Measurements from ENCODE around the gene RPRML.

DNA sequence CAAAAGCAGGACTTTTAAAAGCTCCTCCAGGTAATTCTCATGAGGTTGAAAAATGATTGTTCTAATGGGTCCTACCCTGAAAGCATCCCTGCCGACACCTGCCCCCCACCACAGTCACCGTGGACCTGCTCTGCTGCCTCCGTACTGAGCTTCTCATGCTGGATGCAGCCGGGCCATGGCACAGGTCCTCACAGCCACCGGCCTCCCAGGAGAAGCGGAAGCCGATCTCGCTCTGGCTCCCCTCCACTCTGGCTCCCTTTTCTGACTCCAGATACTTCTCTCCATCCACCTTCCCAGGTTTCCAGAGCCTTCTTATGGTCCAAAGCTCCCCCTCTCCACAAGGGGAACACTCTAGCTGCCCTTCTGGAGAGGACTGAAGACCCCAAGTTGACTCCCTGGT lies 10.2 kb downstream of the RPRML start:
- TF ChIP-seq, protein P1, sequence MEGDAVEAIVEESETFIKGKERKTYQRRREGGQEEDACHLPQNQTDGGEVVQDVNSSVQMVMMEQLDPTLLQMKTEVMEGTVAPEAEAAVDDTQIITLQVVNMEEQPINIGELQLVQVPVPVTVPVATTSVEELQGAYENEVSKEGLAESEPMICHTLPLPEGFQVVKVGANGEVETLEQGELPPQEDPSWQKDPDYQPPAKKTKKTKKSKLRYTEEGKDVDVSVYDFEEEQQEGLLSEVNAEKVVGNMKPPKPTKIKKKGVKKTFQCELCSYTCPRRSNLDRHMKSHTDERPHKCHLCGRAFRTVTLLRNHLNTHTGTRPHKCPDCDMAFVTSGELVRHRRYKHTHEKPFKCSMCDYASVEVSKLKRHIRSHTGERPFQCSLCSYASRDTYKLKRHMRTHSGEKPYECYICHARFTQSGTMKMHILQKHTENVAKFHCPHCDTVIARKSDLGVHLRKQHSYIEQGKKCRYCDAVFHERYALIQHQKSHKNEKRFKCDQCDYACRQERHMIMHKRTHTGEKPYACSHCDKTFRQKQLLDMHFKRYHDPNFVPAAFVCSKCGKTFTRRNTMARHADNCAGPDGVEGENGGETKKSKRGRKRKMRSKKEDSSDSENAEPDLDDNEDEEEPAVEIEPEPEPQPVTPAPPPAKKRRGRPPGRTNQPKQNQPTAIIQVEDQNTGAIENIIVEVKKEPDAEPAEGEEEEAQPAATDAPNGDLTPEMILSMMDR (IDR thresholded peaks at IDR 0.05): no peak
- no peak for TF ChIP-seq SIN3A (IDR thresholded peaks at IDR 0.05; ENCODE audit: borderline replicate concordance, insufficient read depth, low read depth, low read length)
- TF ChIP-seq POLR2AphosphoS5 (IDR thresholded peaks at IDR 0.05; ENCODE audit: low read depth, low read length): no peak

All from Panc1 (cell line).